Measurements from ENCODE around the gene HLTF. TPM values are rescaled to one million over a fixed set of nuclear protein-coding genes. Genes with fewer than 3 reads are reported as not detected.
"Not testable (repeated sequence)": the region's sequence is repeated elsewhere in the genome, so short reads cannot be mapped to it uniquely, and the experiment has no call there.

Gene HLTF
- total and polyA plus RNA-seq, 8 donors = 2.3 to 17.5 (median 11.0) TPM

DNA sequence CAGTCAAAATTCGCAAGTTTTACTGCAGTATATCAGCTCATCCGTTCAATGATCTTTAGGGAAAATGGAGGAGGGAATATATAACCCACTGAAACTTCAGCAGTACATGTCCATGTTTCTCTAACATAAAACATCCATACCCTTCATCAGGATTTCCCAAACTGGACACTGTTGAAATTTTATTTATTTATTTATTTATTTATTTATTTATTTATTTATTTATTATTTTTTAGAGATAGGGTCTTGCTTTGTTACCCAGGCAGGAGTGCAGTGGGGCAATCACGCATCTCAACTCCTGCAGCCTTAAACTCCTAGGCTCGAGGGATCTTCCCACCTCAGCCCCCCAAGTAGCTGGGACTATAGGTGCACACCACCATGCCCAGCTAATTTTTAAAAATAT, 14.8 kb upstream of the HLTF start:
- ATAC-seq (no peak), FAIRE-seq (no peak)

DNA sequence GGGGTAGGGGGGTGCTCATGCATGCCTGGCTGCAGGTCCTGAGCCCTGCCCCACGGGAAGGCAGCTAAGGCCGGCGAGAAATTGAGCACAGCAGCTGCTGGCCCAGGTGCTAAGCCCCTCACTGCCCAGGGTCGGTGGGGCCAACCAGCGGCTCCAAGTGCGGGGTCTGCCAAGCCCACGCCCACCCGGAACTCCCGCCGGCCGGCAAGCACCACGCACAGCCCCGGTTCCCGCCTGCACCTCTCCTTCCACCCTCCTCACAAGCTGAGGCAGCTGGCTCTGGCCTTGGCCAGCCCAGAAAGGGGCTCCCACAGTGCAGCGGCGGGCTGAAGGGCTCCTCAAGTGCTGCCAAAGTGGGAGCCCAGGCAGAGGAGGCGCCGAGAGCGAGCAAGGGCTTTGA, 11.7 kb upstream of the HLTF start:
- intact Hi-C loops (cut with DNase I); H3K4me3 ChIP-seq; FAIRE-seq; H3K4me1 ChIP-seq; ATAC-seq; H3K27me3 ChIP-seq; H3K9me3 ChIP-seq; H3K36me3 ChIP-seq; H3K27ac ChIP-seq: not testable (repeated sequence)
- WGBS, 2 donors = 94 to 95% methylated on average over 15 to 19 of the region's 19 CpGs
- DNase-seq = peak in 1 of 6 donors; percentile 58

More for the DNA sequence above, 14.8 kb upstream of the HLTF start:
- TF ChIP-seq, protein P1, sequence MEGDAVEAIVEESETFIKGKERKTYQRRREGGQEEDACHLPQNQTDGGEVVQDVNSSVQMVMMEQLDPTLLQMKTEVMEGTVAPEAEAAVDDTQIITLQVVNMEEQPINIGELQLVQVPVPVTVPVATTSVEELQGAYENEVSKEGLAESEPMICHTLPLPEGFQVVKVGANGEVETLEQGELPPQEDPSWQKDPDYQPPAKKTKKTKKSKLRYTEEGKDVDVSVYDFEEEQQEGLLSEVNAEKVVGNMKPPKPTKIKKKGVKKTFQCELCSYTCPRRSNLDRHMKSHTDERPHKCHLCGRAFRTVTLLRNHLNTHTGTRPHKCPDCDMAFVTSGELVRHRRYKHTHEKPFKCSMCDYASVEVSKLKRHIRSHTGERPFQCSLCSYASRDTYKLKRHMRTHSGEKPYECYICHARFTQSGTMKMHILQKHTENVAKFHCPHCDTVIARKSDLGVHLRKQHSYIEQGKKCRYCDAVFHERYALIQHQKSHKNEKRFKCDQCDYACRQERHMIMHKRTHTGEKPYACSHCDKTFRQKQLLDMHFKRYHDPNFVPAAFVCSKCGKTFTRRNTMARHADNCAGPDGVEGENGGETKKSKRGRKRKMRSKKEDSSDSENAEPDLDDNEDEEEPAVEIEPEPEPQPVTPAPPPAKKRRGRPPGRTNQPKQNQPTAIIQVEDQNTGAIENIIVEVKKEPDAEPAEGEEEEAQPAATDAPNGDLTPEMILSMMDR (IDR thresholded peaks at IDR 0.05) = no peak
- Histone ChIP-seq H3K36me3 (no peaks in the 10 kb centered on the region), H3K4me1 (no peaks in the 10 kb centered on the region), H3K27me3 (no peaks in the 10 kb centered on the region), H3K9me3 (no peaks in the 10 kb centered on the region), H3K4me3 (no peak overlapping the region), H3K27ac (no peak overlapping the region)
- 81% methylated on average over 4 of the region's 4 CpGs for WGBS, 2 donors
- DNase-seq = no peak
- intact Hi-C loops (cut with DNase I) = no loop called here

DNA sequence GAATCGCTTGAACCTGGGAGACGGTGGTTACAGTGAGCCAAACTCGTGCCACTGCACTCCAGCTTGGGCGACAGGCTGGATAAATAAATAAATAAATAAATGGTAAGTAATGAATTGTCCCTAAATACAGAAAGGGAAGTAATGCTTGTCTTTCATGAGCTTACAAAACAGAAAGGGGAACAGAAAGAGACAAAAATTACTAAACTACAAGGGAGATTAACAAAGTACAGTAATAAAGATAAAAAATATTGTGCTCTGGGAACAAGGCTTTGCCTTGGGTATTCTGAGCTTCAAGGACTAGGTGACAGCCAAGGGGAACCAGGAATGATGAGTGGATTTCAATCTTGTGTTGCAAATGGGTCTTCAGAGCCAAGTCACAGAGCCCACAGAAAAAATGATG, 9.2 kb upstream of the HLTF start:
- Histone ChIP-seq H3K4me1 (no peaks in the 10 kb centered on the region), H3K27me3 (no peaks in the 10 kb centered on the region), H3K36me3 (no peaks in the 10 kb centered on the region), H3K4me3 (no peak overlapping the region), H3K9me3 (no peaks in the 10 kb centered on the region), H3K27ac (no peak overlapping the region)
- DNase-seq (no peak), ATAC-seq (no peak), FAIRE-seq (no peak)
- TF ChIP-seq, protein P1 (IDR thresholded peaks at IDR 0.05) = no peak
- intact Hi-C loops (cut with DNase I) = no loop called here
- 93 to 95% methylated on average over 4 of the region's 4 CpGs for WGBS, 2 donors

DNA sequence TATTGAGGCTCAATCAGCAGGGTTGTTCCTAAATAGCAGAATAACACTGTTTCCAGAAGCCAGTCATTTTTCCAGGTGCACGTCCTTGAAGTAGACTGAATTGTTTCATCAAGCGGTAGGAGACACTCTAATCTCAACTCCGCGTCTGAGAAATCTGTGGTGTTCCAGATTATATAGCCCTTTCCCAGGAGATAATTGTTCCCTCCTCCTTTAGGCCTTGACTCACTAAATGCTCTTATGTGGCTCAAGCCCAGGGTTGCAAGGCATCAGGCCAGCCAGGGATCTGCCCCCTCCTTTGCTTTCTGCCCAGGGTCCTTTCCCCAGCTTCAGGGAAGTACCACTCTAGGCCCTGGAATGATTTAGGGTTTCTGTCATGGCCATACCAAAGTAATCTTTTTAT, 5.7 kb upstream of the HLTF start:
- Histone ChIP-seq H3K9me3 (no peaks in the 10 kb centered on the region), H3K27me3 (no peaks in the 10 kb centered on the region), H3K27ac (no peak overlapping the region), H3K36me3 (no peaks in the 10 kb centered on the region), H3K4me1 (no peaks in the 10 kb centered on the region), H3K4me3 (no peak overlapping the region)
- TF ChIP-seq, protein P1 (IDR thresholded peaks at IDR 0.05) = no peak
- DNase-seq (no peak), FAIRE-seq (no peak), ATAC-seq (no peak)
- intact Hi-C loops (cut with DNase I) = no loop called here
- 49 to 69% methylated on average over 4 of the region's 4 CpGs for WGBS, 2 donors

DNA sequence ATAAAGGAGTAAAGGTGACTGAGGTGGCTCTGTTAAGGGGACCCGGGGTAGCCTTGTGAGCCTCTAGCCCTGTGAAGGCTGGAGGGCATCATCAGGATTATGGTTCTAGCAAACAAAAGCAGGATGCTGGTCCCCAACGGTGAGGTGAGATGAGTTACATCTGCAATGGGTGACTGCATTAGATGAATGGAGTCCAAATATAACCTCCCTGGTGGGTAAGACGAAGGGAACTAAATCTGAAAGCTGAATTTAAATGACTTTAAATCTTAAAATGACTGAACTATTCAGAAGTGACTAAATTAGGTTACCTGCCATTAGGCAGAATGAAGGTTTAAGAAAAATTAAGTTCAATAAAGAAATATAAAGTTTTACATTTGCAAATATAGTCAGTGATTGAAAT, 4.6 kb upstream of the HLTF start:
- no peaks in the 10 kb centered on the region for H3K4me1 ChIP-seq
- no peaks in the 10 kb centered on the region for H3K36me3 ChIP-seq
- H3K4me3 ChIP-seq = no peak overlapping the region
- H3K27me3 ChIP-seq = no peaks in the 10 kb centered on the region
- TF ChIP-seq, protein P1 (IDR thresholded peaks at IDR 0.05) = no peak
- DNase-seq (no peak), FAIRE-seq (no peak), ATAC-seq (no peak)
- WGBS, 2 donors = 87 to 92% methylated on average over 3 of the region's 3 CpGs
- no peak overlapping the region for H3K27ac ChIP-seq
- no peaks in the 10 kb centered on the region for H3K9me3 ChIP-seq
- intact Hi-C loops (cut with DNase I) = no loop called here

DNA sequence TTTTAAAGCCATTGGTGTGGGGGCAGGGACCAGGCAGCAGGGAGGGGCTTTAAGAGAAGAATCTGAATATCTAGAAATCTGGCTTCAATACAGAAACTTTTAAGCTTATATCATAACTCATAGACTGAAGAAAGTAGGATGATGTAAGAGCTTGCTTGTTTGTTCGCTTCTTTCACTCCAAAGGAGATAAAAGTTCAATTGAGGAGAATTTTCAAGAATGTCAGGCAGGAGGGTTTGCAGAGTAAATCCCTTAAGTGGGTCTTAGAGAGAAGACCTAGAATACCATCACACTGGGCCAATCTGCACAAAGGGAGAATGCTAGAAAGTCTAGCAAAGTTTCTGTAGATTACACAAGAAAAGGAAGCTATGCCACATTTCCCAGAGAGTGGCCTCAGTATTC, 4.1 kb upstream of the HLTF start:
- intact Hi-C loops (cut with DNase I) = no loop called here
- Histone ChIP-seq H3K4me3 (no peak overlapping the region), H3K4me1 (peaks cover 0 to under 1% (median under 1%) of the 10 kb centered on the region in 3 donors), H3K36me3 (no peaks in the 10 kb centered on the region), H3K9me3 (no peaks in the 10 kb centered on the region), H3K27ac (no peak overlapping the region), H3K27me3 (no peaks in the 10 kb centered on the region)
- TF ChIP-seq, protein P1 (IDR thresholded peaks at IDR 0.05) = no peak
- no peak for DNase-seq
- no peak for FAIRE-seq
- ATAC-seq = no peak
- 90 to 97% methylated on average over 1 of the region's 1 CpG for WGBS, 2 donors

Data from pancreas (tissue), 10 donors.